T follicular helper cell (primary cell): ENCODE measurements around the gene CCDC167.
"Not testable (repeated sequence)": the region's sequence is repeated elsewhere in the genome, so short reads cannot be mapped to it uniquely, and the experiment has no call there.

ENCODE experiments used
- DNase-seq: peaks from one replicate; pipeline ENCODE4 v3.0.0-alpha.2; 2020; ENCODE audit warnings: low read depth

CCDC167 gene

DNA sequence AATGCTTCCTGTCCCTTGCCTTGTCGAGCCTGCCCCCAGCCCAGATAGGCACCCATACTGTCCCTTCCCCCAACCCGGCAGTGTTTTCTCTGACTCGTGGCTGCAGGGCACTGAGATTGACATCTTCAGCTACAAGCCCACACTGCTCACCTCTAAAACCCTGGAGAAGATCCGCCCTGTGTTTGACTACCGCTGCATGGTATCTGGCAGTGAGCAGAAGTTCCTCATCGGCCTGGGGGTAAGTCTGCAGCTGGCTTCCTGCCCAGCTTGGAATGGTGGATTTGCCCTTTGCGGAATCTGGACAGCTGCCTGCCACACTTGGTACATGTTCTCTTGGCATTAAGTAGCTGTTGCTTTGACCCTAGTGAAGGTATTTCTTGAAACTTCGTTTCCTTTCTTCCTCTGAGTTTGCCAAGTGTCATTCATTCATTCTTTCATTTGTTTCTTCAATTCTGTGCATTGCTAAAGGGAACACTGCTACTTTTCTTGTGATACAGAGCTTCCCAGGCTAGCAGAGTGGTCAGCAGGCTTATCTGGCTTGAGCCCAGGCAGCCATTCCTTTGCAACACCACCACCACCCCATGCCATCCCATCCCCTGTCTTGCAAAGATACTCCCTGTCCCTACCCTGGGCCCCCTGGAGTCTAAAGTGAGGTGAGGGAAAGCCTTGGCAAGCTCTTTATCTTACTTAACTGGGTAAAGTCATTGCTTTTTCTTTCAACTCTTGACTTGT lies 26.2 kb downstream of the CCDC167 start:
- no peak for DNase-seq

DNA sequence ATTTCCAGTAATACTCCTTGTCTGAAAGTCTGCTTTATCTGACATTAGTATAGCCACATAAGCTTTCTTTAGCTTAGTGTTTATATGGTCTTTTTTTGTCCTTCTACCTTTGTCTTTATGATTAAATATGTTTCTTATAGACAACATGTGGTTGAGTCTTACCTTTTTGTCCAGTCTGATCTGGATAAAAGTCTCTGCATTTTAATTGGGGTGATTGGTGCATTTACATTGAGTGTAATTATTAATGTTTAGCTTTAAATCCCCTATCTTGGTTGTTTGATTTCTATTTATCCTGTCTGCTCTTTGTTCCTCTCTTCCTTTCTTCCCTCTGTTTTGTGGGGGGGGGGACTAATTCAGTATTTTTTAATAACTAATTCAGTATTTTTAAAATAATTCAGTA lies 32.0 kb downstream of the CCDC167 start:
- DNase-seq, result no peak

DNA sequence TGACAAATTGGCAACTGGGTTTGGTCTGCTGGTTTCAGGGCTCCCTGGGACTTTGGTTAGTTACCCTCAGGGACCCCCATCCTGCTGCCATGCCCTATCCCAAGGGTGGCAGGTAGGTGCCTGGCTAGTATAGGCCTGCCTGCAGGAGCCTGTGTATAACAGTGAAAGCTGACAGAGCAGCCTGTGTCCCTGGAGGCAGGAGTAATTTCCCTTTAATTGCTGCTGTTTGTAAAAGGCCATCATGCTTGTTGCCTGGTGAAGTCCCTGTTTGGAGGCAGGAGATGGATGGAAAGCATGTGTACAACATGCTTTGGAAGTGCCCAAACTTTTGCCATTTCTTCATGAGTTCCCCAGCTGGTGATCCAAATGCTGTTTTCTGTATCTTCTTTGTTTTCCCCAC lies 36.6 kb downstream of the CCDC167 start:
- no peak for DNase-seq

DNA sequence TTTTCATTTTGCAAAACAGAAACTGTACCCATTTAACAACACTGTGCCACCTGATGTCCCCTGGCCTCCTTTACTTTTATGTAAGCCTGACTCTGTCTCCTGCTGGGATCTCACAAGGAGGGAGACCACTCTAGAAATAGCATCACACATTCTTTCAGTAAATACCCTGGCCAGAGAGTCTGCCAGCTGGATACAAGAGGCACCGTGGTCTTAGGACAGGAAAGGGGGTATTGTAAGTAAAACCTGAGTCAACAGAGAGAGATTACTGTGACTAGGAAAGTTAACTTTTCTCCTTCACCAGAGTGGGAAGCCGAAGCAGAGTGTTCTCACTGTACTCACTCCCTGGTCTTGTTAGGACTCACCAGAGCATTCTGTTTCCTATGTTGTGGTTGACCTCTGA lies 38.9 kb downstream of the CCDC167 start:
- no peak for DNase-seq

DNA sequence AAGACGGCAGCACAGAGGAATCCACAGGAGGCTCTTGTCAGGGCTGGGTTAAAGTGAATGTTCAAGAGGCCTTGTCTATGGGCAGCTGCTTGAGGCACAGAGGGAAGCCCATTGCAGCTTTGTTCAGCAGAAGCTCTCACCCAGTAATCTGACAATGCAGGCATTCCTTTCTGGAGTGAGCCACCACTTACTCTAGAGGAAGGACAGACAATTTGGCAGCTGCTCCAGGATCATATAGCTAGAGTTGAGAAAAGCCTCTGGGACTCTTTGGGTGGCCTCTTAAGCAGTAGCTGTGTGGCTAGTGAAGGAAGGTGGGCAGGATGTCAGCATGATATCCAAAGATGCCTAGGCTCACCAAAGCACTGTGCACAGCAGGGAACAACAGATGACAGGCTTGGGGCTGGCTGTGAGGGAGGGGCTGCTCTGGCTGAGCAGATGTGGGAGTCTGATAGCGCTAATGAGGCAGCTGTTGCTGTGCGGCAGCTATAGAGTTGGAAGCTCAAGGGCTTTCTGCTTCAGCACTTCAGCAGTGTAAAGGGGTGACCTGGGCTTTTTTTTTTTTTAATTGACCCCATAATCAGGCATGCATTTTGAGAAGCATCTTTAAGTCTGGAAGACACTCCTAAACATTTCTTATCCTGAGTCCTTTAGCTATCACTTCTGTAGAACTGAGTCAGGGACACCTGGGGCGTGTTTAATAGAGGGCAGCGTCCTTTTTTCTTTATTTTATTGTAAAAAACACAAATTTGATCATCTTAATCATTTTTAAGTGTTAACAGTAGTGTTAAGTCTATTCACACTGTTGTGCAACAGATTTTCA lies 39.5 kb downstream of the CCDC167 start:
- no peak for DNase-seq

DNA sequence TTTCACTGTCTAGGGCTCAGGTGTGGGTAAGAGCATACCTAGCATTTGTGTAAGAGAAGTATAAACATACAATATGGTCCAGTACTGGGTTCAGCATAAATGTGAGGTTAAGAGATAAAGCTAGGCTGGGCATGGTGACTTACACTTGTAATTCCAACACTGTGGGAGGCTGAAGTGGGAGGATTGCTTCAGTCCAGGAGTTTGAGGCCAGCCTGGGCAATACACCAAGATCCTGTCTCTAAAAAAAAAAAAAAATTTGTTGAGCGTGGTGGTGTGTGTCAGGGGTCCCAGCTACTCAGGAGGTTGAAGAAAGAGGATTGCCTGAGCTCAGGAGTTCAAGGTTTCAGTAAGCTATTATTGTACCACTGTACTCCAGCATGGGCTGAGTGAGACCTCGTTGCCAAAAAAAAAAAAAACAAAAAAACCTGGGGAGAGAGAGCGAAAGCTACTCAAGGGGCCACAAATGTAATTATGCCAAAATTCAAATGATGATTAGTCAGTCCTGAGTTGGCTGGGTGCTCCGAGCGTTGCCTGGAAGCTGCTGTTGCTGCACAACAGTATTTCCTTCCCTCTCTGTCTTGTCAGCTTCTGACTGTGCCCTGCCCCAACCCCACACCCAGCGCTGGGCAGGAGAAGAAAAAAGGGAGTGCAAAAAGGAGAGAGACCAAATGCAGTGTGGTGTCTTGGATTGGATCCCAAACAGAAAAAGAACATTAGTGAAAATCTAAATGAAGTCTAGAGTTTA lies 42.7 kb downstream of the CCDC167 start:
- DNase-seq, result no peak

DNA sequence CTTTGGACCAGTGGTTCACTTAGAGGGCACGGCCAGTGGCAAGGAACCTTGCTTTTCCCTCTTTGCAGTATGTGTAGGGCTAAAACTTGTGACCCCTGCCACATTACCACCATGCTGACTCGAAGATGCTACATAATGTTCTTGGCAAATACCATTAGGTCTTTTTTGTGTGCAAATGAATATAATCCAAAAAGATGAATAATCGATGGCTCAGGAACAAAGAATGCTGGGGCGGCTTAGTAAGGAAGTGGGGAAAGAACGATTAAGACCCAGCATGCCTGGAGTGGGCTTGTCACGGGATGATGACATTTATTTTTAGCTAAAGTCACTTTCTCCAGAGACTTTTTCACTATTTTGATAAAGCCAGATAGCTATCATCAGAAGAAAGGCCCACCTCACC lies 43.6 kb downstream of the CCDC167 start:
- DNase-seq, result no peak

DNA sequence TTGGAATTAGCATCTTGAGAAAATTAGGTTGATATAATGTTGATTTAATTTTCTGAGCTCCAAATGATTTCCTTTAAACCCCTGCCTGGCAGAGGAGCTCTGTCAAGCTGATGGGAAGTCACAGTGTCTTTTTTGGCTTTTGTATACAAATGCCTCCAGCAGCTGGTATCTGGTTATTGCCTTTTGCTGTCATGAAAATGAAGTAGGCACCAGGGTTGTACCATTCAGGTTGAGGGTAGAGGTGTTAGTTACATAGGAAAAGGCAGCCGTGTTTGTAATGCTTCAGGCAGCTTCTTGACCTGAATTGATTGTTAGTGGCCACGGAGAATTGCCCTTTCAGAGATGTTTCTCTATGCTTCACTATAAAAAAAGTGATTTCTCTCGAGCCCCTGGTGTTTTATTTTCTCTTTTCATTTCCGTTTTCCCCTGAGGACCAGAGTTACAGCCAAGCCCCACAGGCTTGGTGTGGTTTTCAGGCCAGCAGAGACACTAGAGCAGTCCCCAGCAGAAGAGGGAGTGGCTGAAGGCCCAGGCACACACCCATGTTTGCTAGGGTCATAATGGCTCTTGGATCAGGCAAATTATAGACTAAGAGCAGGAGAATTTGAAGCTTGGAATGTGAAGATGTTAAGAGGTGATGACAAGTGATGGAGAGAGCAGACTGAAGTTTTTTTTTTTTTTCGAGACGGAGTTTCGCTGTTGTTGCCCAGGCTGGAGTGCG lies 45.1 kb downstream of the CCDC167 start:
- no peak for DNase-seq

DNA sequence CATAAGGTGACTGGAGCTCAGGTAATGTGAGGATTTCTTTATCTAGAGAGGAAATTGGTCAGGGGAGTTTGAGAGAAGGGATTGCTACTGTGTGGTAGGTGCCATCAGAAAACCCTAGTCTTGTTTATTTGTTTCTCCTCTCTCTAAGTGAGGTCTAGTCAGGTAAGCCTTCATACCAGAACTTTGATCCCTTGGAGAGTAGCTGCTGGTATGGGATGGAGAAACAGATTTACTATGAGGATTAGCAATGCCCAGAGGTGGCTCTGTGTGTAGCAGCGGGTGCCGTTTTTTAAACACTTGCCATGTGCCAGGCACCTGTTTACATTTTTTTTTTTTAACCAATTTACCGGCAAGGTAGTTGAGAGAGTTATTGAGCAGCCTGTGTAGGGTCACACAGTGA lies 47.2 kb downstream of the CCDC167 start:
- no peak for DNase-seq

DNA sequence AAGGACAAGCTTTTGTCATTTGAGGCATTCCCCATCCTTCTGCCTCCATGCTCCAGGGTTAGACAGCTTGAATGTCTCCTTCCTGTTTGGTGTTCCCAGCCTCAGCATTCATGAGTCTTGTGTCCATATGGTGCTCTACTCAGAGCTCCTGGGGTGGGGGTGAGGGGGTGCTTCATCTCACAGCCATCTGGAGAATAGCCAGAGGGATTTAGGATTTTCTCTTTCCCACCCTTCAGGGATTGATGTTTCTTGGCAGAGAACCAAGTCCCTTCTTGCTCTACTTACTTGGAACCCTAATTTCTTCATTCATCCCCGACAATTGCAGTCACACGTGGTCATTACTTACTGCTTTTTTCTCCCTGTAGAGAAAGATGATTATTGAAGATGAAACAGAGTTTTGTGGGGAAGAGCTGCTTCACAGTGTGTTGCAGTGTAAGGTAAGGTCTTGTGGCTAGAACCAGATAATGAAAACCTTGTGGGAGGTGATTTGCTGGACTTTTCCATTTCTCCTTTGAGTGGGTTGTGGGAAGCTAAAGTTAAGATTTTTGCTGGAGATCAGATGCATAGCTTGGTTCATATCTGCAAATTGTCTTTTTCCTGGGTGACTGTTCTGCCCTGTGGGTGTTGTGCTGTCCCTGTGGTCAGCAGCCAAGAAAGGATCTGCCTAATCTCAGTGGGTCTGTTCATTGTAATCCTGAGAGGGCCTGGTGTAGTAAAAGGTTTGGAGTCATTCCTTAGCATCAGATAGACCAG lies 48.1 kb downstream of the CCDC167 start:
- no peak for DNase-seq

DNA sequence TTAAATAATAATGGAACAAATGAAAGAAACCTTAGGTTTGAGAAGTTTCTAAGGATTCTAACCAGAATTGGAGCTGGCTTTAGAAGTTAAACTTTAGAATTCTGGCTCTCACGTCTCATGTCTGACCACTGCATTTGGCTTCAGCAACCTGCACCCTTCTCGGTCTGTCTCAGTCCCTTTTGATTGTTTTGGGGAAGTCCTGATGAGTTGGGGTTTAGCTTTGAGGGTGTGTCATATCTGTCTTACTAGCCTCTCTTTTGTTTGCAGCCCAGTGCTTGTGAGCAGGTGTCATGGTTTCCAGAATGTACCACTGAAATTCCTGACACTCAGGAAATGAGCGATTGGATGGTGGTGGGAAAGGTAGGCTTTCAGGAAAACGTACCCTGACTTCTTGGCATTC lies 49.7 kb downstream of the CCDC167 start:
- DNase-seq, result no peak

DNA sequence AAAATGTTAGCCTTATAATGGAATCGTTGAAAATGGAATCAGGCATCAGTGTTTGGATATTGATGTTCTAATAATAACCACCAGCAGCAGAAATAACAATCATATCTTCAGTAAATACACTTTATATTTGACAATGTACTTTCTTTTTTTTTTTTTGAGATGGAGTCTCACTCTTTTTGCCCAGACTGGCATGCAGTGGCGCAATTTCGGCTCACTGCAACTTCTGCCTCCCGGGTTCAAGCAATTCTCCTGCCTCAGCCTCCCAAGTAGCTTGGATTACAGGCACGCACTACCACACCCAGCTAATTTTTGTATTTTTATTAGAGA lies 56.5 kb downstream of the CCDC167 start:
- DNase-seq, result not testable (repeated sequence)

DNA sequence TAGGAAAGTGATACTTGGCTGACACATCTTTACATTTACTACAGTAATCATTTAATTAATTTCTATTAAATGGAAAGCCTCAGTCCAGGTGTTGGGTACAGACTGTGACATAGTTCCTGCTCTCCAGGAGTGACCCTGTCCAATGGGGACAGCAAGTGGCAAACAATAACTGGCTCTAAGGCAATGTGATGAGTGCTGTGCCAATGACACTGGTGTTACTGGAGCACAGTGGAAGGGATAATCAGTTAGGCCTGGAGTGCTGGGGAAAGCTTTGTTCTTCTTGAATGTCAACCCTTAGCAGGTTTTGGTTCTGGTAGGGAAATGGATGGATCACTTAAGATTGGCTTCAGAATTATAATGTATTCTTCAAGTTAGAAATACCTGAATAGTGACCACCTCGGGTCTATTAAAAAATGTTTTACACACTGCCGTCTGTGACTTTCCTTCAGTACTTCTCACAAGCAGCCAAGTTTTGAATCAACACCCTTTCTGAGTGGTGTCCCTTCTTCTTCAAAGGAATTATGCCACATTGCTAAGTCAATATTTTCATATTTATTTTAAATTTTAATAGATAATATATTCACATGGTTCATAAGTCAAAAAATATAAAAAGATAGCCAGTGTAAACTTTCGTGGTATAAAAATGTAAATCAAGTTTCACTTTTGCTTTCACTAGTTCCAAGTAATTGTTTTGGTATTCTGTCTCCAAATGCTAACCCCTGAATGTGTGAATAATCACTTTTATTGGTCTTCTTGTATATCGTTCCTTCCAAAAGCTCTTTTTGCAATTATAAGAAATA lies 57.1 kb downstream of the CCDC167 start:
- no peak for DNase-seq

DNA sequence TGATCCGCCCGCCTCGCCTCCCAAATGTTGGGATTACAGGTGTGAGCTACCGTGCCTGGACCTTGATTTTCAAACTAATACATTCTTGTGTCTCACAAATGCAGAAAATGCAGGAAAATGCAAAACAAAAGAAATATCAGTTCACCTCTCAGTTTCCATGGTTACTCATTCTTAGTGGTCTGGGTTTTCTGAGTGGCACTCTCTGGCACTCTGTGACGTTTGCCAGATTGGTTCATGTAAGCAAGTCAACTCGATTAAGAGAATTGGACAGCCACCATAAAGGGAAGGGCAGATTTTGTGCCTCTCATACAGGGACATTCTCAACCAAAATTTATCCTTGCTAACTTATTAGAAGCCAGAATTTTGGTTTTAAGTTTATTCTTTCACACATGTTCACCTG lies 58.0 kb downstream of the CCDC167 start:
- no peak for DNase-seq

DNA sequence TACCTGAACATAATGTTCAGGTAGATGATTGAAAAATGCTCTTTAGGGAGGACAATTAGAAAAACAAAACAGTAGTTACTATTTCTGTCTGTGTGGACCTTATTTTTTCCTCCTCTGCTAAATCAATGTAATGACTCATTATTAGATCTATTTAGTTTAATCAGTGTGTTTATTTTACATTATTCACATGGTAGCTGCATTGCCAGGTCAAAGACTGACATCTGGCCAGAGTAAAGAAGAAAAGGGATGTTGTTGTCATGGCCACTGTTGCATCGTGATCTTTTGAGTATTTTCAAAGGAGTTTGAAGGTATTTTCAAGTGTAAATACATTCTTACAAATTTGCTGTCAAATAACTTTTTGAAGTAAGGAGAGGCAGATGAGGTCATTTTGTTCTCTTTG lies 60.8 kb downstream of the CCDC167 start:
- no peak for DNase-seq

DNA sequence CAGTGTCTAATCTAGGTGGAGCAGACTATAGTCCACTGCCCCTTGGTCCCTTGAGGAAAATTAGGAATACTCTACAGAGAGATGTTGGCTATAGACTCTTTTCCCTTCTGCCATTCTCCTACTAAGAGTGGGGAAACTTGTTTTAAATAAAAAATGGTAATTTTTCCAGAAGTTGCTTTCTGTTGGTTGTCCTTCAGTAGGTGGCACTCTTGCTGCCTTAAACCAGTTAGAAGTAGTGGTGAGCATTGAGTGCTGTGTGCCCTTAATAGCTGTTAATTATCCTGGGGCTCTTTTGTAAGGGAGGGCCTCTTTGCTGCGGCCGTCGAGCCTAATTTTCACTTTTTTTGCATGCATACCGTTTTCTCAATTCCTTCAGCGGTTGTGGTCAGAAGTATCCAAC lies 63.9 kb downstream of the CCDC167 start:
- DNase-seq, result no peak

DNA sequence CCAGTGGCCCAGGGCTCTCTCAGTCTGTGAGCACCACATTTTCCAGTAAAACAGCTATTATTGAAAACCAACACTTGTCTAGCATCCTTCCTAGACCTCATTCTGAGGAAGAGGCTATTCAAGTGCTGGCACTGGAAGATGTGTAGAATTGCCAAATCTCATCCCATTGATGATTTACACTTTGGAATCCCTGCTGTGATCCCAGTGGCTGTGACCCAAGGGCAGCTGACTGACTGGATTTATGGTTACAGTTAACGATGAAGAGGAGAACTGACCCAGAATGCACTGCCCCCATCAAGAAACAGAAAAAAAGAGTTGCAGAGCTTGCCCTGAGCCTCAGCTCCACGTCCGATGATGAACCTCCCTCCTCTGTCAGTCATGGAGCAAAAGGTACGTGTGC lies 64.3 kb downstream of the CCDC167 start:
- DNase-seq, result no peak

DNA sequence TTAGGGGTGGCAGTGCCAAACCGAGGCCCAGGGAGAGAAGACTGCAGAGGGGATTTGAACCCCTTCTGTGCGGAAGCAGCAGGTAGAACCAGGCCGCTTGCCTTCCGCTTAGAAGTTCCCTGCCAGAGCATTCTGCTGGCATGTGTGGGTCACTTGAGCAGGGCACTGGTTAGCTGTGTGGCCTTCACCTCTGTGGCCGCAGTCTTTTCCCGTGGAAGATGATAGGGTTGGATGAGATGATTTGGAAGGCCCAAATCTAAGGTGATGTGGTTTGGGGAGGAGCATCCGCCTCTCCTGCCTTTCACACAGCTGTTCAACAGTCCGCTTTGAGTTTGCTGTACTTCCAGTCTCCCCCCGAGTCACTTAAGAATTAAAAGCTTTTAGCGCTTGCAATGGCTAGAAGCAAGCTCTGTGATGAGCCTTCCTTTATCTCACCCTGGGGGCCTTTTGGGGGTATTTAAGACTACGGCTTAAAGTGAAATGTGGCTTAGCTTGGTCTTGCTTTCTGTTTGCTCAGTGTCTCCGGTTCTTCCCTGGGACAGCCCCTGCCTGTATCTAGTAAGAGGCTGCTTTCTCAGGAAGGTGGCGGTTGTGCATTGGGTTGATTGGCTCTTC lies 65.9 kb downstream of the CCDC167 start:
- DNase-seq, result no peak
